ENCODE results near the gene ABCC12. TPM values are rescaled to one million over a fixed set of nuclear protein-coding genes. Genes with fewer than 3 reads are reported as not detected.

The ABCC12 gene
- total and polyA plus RNA-seq, 8 donors = 0.13 to 0.18 TPM; not detected in 6

GRCh38 chr16:48164907-48165715 lies 9.3 kb upstream of the ABCC12 start:
- no peak for TF ChIP-seq POLR2A (IDR thresholded peaks at IDR 0.05)
- TF ChIP-seq CTCF (IDR thresholded peaks at IDR 0.05) = peak in 5 of 7 experiments; percentile 71 to 90 (median 78)
- Histone ChIP-seq H3K9me3 (no peaks in the 10 kb centered on the region), H3K27me3 (no peaks in the 10 kb centered on the region), H3K4me1 (peaks cover 0 to 18% (median 11%) of the 10 kb centered on the region in 4 donors), H3K36me3 (no peaks in the 10 kb centered on the region), H3K27ac (peak overlapping the region in 3 of 5 donors; percentile 18 to 52 (median 46)), H3K4me3 (no peak overlapping the region)
- peak; percentile 80 to 87 for DNase-seq
- 8 to 18% (median 15%) methylated on average over 16 of the region's 16 CpGs for WGBS, 5 donors
- intact Hi-C loops (cut with DNase I; ENCODE audit: low total_unique reads) = loop anchor here (5.0 to 10.0 kb wide), 2 partner anchors 1023 to 1130 kb away; partner anchors contain the start of gene NETO2

GRCh38 chr16:48162839-48163410 lies 7.1 kb upstream of the ABCC12 start:
- Histone ChIP-seq H3K9me3 (no peaks in the 10 kb centered on the region), H3K36me3 (no peaks in the 10 kb centered on the region), H3K4me3 (no peak overlapping the region), H3K27ac (no peak overlapping the region), H3K4me1 (peaks cover 0 to 18% (median 11%) of the 10 kb centered on the region in 4 donors), H3K27me3 (no peaks in the 10 kb centered on the region)
- 68 to 88% (median 76%) methylated on average over 5 to 9 of the region's 9 CpGs for WGBS, 5 donors
- intact Hi-C loops (cut with DNase I; ENCODE audit: low total_unique reads) = loop anchor here (5.0 to 10.0 kb wide), 2 partner anchors 1021 to 1128 kb away; partner anchors contain the start of gene NETO2
- no peak for DNase-seq
- TF ChIP-seq EP300 (IDR thresholded peaks at IDR 0.05) (no peak), CTCF (IDR thresholded peaks at IDR 0.05) (no peak), POLR2AphosphoS5 (IDR thresholded peaks at IDR 0.05) (no peak), POLR2A (IDR thresholded peaks at IDR 0.05) (no peak)

- TF ChIP-seq CTCF (IDR thresholded peaks at IDR 0.05) (no peak), EP300 (IDR thresholded peaks at IDR 0.05) (no peak), POLR2A (IDR thresholded peaks at IDR 0.05) (no peak), POLR2AphosphoS5 (IDR thresholded peaks at IDR 0.05) (no peak)
- H3K27me3 ChIP-seq = peaks cover 0 to 5% (median 0%) of the 10 kb centered on the region in 3 donors
- no peak overlapping the region for H3K4me3 ChIP-seq
- no peak for DNase-seq
- H3K9me3 ChIP-seq = no peaks in the 10 kb centered on the region
- WGBS, 5 donors = 69 to 80% (median 74%) methylated on average over 4 of the region's 4 CpGs
- H3K36me3 ChIP-seq = no peaks in the 10 kb centered on the region
- intact Hi-C loops (cut with DNase I; ENCODE audit: low total_unique reads) = loop anchor here (5.0 to 10.0 kb wide), 2 partner anchors 1020 to 1127 kb away; partner anchors contain the start of gene NETO2
- H3K27ac ChIP-seq = no peak overlapping the region
- H3K4me1 ChIP-seq = peaks cover 0 to 18% (median 11%) of the 10 kb centered on the region in 4 donors
These were observed 6.1 kb upstream of the ABCC12 start for GRCh38 chr16:48161906-48162305.

- Histone ChIP-seq H3K4me3 (no peak overlapping the region), H3K9me3 (no peaks in the 10 kb centered on the region), H3K27ac (no peak overlapping the region), H3K36me3 (no peaks in the 10 kb centered on the region), H3K27me3 (peaks cover 0 to 16% (median 0%) of the 10 kb centered on the region in 3 donors), H3K4me1 (peaks cover 3 to 19% (median 14%) of the 10 kb centered on the region in 4 donors)
- intact Hi-C loops (cut with DNase I; ENCODE audit: low total_unique reads) = loop anchor here (5.0 to 10.0 kb wide), 2 partner anchors 1018 to 1126 kb away; partner anchors contain the start of gene NETO2
- TF ChIP-seq EP300 (IDR thresholded peaks at IDR 0.05) (no peak), CTCF (IDR thresholded peaks at IDR 0.05) (no peak), POLR2A (IDR thresholded peaks at IDR 0.05) (no peak), POLR2AphosphoS5 (IDR thresholded peaks at IDR 0.05) (no peak)
- no peak for DNase-seq
- 79 to 88% (median 81%) methylated on average over 6 of the region's 6 CpGs for WGBS, 5 donors
These were observed 4.8 kb upstream of the ABCC12 start for GRCh38 chr16:48160575-48160974.

Data from stomach (tissue), 9 donors.